ENCODE data around the gene SLC22A23.

SLC22A23 gene

GRCh38 chr6:3310051-3310448 is 146.8 kb downstream of the SLC22A23 start:
- TF ChIP-seq CTCF (conservative IDR thresholded peaks at IDR 0.05; ENCODE audit: low read depth, low read length) = no peak
- no peak overlapping the region for H3K4me3 ChIP-seq (ENCODE audit: low read length)
- DNase-seq (ENCODE audit: low read depth) = no peak

GRCh38 chr6:3309391-3310050 is 147.3 kb downstream of the SLC22A23 start:
- DNase-seq (ENCODE audit: low read depth) = no peak
- H3K4me3 ChIP-seq (ENCODE audit: low read length) = no peak overlapping the region
- TF ChIP-seq CTCF (conservative IDR thresholded peaks at IDR 0.05; ENCODE audit: low read depth, low read length) = no peak

- H3K4me3 ChIP-seq (ENCODE audit: low read length) = no peak overlapping the region
- TF ChIP-seq CTCF (conservative IDR thresholded peaks at IDR 0.05; ENCODE audit: low read depth, low read length) = no peak
- DNase-seq (ENCODE audit: low read depth) = no peak
Measured at GRCh38 chr6:3308106-3308505, 148.7 kb downstream of the SLC22A23 start.

- no peak for DNase-seq (ENCODE audit: low read depth)
- no peak for TF ChIP-seq CTCF (conservative IDR thresholded peaks at IDR 0.05; ENCODE audit: low read depth, low read length)
- no peak overlapping the region for H3K4me3 ChIP-seq (ENCODE audit: low read length)
Measured at GRCh38 chr6:3307436-3307835, 149.4 kb downstream of the SLC22A23 start.

- no peak overlapping the region for H3K4me3 ChIP-seq (ENCODE audit: low read length)
- no peak for TF ChIP-seq CTCF (conservative IDR thresholded peaks at IDR 0.05; ENCODE audit: low read depth, low read length)
- no peak for DNase-seq (ENCODE audit: low read depth)
Measured at GRCh38 chr6:3306848-3307247, 150.0 kb downstream of the SLC22A23 start.

GRCh38 chr6:3305831-3306230 is 151.0 kb downstream of the SLC22A23 start:
- no peak overlapping the region for H3K4me3 ChIP-seq (ENCODE audit: low read length)
- no peak for DNase-seq (ENCODE audit: low read depth)
- TF ChIP-seq CTCF (conservative IDR thresholded peaks at IDR 0.05; ENCODE audit: low read depth, low read length) = no peak

- DNase-seq (ENCODE audit: low read depth) = no peak
- no peak overlapping the region for H3K4me3 ChIP-seq (ENCODE audit: low read length)
- TF ChIP-seq CTCF (conservative IDR thresholded peaks at IDR 0.05; ENCODE audit: low read depth, low read length) = no peak
Measured at GRCh38 chr6:3305216-3305565, 151.7 kb downstream of the SLC22A23 start.

All from retinal pigment epithelial cell (primary cell).